Epithelial cell of proximal tubule (primary cell): ENCODE data around the gene LIME1. TPM values are rescaled to one million over a fixed set of nuclear protein-coding genes. Genes with fewer than 3 reads are reported as not detected.

Source experiments
- DNase-seq: peaks from one replicate; pipeline ENCODE4 v3.0.0-alpha.2; 2011; ENCODE audit warnings: low read depth
- H3K4me3 ChIP-seq: 2 replicates; pipeline ENCODE4 v1.5.1; 2011; ENCODE audit warnings: low read depth, mild to moderate bottlenecking, low read length
- CTCF ChIP-seq: conservative IDR thresholded peaks from 2 replicates; pipeline ENCODE4 v1.5.1; 2012; ENCODE audit warnings: low read depth, mild to moderate bottlenecking, low read length
- total RNA-seq: library from RNA; depleted of rRNA; stranded (reverse); fragments of >200 nt; gene quantifications from 2 replicates; pipeline ENCODE4 v1.2.3, GENCODE V29; 2015

Gene LIME1
- total RNA-seq, 1 donor from 2014 or later, result 19.1 TPM

GRCh38 chr20:63742381-63743024, 6.0 kb downstream of the LIME1 start:
- H3K4me3 ChIP-seq, result no peak overlapping the region
- no peak for DNase-seq
- TF ChIP-seq CTCF, result no peak

GRCh38 chr20:63743210-63743970, 6.9 kb downstream of the LIME1 start:
- no peak for TF ChIP-seq CTCF
- DNase-seq, result no peak

GRCh38 chr20:63744158-63744557, 7.7 kb downstream of the LIME1 start:
- DNase-seq, result no peak
- TF ChIP-seq CTCF, result no peak

More at GRCh38 chr20:63743210-63743970, 6.9 kb downstream of the LIME1 start:
- H3K4me3 ChIP-seq, result no peak overlapping the region

GRCh38 chr20:63744574-63745423, 8.3 kb downstream of the LIME1 start:
- no peak for TF ChIP-seq CTCF
- DNase-seq, result no peak
- H3K4me3 ChIP-seq, result no peak overlapping the region

More at GRCh38 chr20:63744158-63744557, 7.7 kb downstream of the LIME1 start:
- no peak overlapping the region for H3K4me3 ChIP-seq

- no peak for DNase-seq
- no peak for TF ChIP-seq CTCF
- no peak overlapping the region for H3K4me3 ChIP-seq
Measured at GRCh38 chr20:63745424-63745805, 9.0 kb downstream of the LIME1 start.

- no peak for DNase-seq
- TF ChIP-seq CTCF, result no peak
- no peak overlapping the region for H3K4me3 ChIP-seq
Measured at GRCh38 chr20:63745961-63746731, 9.7 kb downstream of the LIME1 start.
